SU-DHL-6 (cell line): ENCODE results near the gene PIGZ.

Experiments
- H2AFZ ChIP-seq: fragments of 200-600 bp; sonication (generic); 2 replicates; pipeline ENCODE4 v1.6.1; 2014; ENCODE audit warnings: low read depth, mild to moderate bottlenecking, moderate library complexity, mixed read lengths, antibody characterized with exemption, low read length; ENCODE audit not compliant: severe bottlenecking
- H3F3A ChIP-seq: fragments of 200-600 bp; shearing (Covaris generic); 2 replicates; pipeline ENCODE4 v1.6.0; 2016; ENCODE audit warnings: antibody characterized with exemption, mild to moderate bottlenecking; ENCODE audit not compliant: insufficient read depth
- H3K27ac ChIP-seq: fragments of 200-600 bp; sonication (generic); 2 replicates; pipeline ENCODE4 v1.5.1; 2016; ENCODE audit warnings: low read depth, mild to moderate bottlenecking, low read length, moderate library complexity, mixed read lengths
- H3K27me3 ChIP-seq: fragments of 200-600 bp; sonication (generic), shearing (Covaris generic); 2 replicates; pipeline ENCODE4 v1.6.0; 2014; ENCODE audit warnings: mild to moderate bottlenecking, low read length
- H3K36me3 ChIP-seq: fragments of 200-600 bp; sonication (generic); 2 replicates; pipeline ENCODE4 v1.6.1; 2014; ENCODE audit warnings: mild to moderate bottlenecking, low read length, mixed read lengths
- H3K4me2 ChIP-seq: fragments of 300-600, 200-600 bp; shearing (Covaris generic), sonication (generic); 2 replicates; pipeline ENCODE4 v1.6.0; 2014; ENCODE audit warnings: low read length, low read depth, mild to moderate bottlenecking; ENCODE audit not compliant: poor library complexity, severe bottlenecking
- H3K4me3 ChIP-seq: fragments of 200-600 bp; sonication (generic); 2 replicates; pipeline ENCODE4 v1.5.1; 2014; ENCODE audit warnings: antibody characterized with exemption, low read length, mild to moderate bottlenecking, mixed read lengths; ENCODE audit not compliant: insufficient read depth, poor library complexity, severe bottlenecking
- H3K79me2 ChIP-seq: fragments of 200-600 bp; sonication (generic); 2 replicates; pipeline ENCODE4 v1.6.1; 2014; ENCODE audit warnings: mild to moderate bottlenecking, low read length, moderate library complexity; ENCODE audit not compliant: insufficient read depth
- H3K9ac ChIP-seq: fragments of 200-600 bp; sonication (generic); 2 replicates; pipeline ENCODE4 v1.7.0; 2014; ENCODE audit warnings: mild to moderate bottlenecking, low read length
- H3K9me2 ChIP-seq: fragments of 200-600 bp; sonication (generic); replicated peaks from 2 replicates; pipeline ENCODE4 v1.6.1; 2014; ENCODE audit warnings: low read length; ENCODE audit not compliant: insufficient read depth
- H3K9me3 ChIP-seq: fragments of 200-600 bp; sonication (generic); 2 replicates; pipeline ENCODE4 v1.6.1; 2014; ENCODE audit warnings: low read length, mixed read lengths; ENCODE audit not compliant: insufficient read depth
- H4K20me1 ChIP-seq: fragments of 200-600 bp; sonication (generic); 2 replicates; pipeline ENCODE4 v1.6.1; 2014; ENCODE audit warnings: low read depth, mild to moderate bottlenecking, antibody characterized with exemption, low read length, moderate library complexity, mixed read lengths
- EZH2phosphoT487 ChIP-seq: fragments of 200-600 bp; sonication (generic), shearing (Covaris generic); conservative IDR thresholded peaks from 2 replicates; pipeline ENCODE4 v1.6.1; 2018; ENCODE audit warnings: mild to moderate bottlenecking, antibody characterized with exemption, low read length, moderate library complexity, mixed read lengths
- TF ChIP-seq, protein P1 (sequence below): fragments of 200-600 bp; sonication (generic); IDR thresholded peaks from one replicate; pipeline ENCODE4 v1.5.1; 2017; ENCODE audit warnings: antibody characterized with exemption, mild to moderate bottlenecking, low read length, moderate library complexity; ENCODE audit not compliant: insufficient read depth, poor library complexity, severe bottlenecking

The PIGZ gene

DNA sequence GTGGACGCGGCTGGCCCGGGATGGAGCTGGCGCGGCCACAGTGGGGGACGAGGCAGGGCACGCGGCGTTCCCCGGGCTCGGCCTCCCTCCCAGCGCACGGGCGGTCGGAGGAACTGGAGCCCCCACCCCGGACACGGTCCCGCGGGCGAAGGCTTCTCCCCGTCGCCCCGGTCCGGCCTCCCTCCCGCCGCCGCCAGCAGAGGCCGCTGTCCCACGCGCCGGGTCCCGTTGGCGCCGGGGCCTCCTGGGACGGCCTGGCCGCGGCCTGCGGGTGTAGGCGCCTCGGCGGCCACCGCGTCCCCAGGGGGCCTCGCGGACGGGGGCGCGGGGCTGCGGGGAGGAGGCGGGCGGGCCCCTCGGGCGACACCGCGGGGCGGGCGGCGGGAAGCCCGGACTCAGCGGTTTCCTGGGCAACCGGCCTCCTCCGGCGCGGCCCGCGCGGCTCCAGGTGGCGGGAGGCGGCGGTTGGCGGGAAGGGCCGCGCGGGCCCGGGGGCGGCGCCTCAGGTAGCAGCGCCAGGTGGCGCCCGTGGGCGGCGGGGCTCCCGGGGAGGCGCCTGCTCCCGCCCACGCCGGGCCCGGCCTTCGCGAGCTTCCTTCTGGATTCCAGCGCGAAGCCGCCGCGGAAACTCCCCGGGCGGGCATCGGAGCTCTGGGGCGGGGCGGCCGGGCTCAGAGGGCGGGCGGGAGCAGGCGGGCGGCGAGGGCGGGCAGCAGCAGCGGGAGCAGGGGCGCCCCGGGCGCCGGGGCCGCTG, 34.2 kb upstream of the PIGZ start:
- H3K9ac ChIP-seq, result peak overlapping the region; percentile 70

DNA sequence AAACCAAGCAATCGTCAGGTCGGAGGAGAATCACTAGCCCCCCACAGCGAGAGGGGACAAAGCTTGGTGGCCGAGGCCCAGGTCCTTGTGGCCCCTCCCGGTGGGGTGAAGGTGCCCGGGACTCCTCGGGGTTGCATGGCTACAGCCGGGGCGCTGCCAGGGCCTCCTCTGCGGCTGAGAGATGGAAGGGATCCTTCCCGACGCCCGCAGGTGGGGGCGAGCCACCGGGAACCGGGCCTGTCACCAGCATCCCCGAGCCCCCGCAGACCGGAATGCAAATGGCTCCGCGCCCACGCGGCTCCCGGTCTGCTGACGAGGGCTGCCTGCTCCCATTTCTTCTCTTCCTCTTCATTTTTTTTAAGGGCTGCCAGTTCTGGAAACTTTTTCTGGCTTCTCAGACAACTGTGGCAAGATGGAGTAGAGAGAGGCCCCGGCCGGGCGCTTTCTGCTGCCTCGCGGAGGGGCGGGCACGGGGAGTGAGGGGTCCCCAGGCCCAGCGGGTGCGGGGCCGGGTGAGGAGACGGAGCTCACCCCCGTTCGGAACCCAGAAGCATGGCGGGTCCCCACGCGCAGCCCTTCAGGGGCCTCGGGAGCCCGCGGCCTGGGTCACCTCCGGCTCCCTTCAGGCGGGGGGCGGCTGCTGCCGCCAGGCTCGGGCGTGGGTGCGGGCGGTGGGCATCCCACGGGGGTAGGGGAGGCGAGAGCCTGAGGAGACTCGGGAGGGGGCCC, 33.5 kb upstream of the PIGZ start:
- Histone ChIP-seq H3K9ac (peak overlapping the region; percentile 70), H3K79me2 (no peaks in the 10 kb centered on the region), H3F3A (no peaks in the 10 kb centered on the region), H3K4me2 (peak overlapping the region; percentile 76), H3K9me2 (no peaks in the 10 kb centered on the region), H2AFZ (peak overlapping the region; percentile 97), H3K27me3 (no peaks in the 10 kb centered on the region), H3K4me3 (peak overlapping the region; percentile 51), H3K27ac (no peak overlapping the region), H4K20me1 (no peaks in the 10 kb centered on the region), H3K9me3 (no peaks in the 10 kb centered on the region), H3K36me3 (no peaks in the 10 kb centered on the region)
- no peak for TF ChIP-seq EZH2phosphoT487
- TF ChIP-seq, protein P1, sequence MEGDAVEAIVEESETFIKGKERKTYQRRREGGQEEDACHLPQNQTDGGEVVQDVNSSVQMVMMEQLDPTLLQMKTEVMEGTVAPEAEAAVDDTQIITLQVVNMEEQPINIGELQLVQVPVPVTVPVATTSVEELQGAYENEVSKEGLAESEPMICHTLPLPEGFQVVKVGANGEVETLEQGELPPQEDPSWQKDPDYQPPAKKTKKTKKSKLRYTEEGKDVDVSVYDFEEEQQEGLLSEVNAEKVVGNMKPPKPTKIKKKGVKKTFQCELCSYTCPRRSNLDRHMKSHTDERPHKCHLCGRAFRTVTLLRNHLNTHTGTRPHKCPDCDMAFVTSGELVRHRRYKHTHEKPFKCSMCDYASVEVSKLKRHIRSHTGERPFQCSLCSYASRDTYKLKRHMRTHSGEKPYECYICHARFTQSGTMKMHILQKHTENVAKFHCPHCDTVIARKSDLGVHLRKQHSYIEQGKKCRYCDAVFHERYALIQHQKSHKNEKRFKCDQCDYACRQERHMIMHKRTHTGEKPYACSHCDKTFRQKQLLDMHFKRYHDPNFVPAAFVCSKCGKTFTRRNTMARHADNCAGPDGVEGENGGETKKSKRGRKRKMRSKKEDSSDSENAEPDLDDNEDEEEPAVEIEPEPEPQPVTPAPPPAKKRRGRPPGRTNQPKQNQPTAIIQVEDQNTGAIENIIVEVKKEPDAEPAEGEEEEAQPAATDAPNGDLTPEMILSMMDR, result no peak

More for the DNA sequence above, 34.2 kb upstream of the PIGZ start:
- Histone ChIP-seq H4K20me1 (no peaks in the 10 kb centered on the region), H3K4me3 (peak overlapping the region; percentile 51), H3K9me2 (no peaks in the 10 kb centered on the region), H3K27me3 (no peaks in the 10 kb centered on the region), H3F3A (no peaks in the 10 kb centered on the region), H3K9me3 (no peaks in the 10 kb centered on the region), H3K27ac (no peak overlapping the region), H3K36me3 (no peaks in the 10 kb centered on the region), H3K79me2 (no peaks in the 10 kb centered on the region), H3K4me2 (peak overlapping the region; percentile 76), H2AFZ (peak overlapping the region; percentile 97)
- no peak for TF ChIP-seq EZH2phosphoT487
- TF ChIP-seq, protein P1, result peak; percentile 33

DNA sequence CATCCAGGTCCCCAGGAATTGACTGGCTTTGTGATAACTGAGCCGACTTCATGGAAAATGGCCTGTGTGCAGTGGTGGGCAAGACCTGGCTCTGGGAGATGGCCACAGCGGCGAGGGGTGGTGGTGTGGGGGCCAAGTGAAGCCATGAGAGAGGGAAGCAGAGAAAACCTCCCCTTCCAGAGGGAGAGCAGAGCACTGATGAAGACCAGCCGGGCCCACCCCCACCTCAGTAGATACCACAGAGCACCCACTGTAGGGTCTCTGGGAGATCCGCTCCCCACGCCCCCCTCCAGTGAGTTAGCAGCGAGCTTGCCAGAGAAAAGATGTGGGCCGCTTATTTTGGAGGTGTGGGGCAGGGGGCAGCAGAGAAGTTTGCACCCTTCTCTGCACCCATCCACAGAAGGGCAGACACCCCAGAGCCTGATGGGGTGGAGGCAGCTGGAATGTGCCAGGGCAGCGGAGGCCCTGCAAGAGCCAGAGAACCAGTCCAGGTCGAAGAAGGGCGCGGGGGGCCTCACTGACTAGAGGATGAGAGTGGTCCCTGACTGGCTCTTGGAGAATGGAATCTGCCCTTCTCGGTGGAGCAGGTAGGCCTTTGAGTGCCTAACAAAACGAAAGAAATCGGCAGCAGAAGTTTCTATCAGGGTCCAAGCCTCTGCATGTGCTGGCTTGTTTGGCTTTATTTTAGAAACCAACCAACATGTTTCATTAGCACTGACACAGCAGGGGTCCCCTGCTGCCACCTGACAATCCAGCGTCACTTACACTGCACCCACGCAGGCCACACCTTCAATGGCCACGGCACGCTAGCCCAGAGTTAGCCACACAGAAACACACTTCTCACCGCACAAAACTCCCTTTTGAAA, 32.7 kb upstream of the PIGZ start:
- Histone ChIP-seq H3K9ac (no peak overlapping the region; the same call in 1 of the 2 replicates), H3K27me3 (no peaks in the 10 kb centered on the region), H3K36me3 (no peaks in the 10 kb centered on the region), H3K9me3 (no peaks in the 10 kb centered on the region), H3F3A (no peaks in the 10 kb centered on the region), H3K9me2 (no peaks in the 10 kb centered on the region), H3K27ac (no peak overlapping the region), H3K79me2 (no peaks in the 10 kb centered on the region), H3K4me3 (no peak overlapping the region), H2AFZ (no peak overlapping the region), H3K4me2 (no peak overlapping the region), H4K20me1 (no peaks in the 10 kb centered on the region)
- TF ChIP-seq EZH2phosphoT487, result no peak
- TF ChIP-seq, protein P1, result no peak
